GM18498 (cell line): ENCODE data around the gene FUBP3.

ENCODE experiments used
- ATAC-seq: cut with Tn5 transposase; IDR thresholded peaks from one replicate; pipeline ENCODE4 v1.9.1; 2021; ENCODE audit warnings: mild to moderate bottlenecking, moderate library complexity; ENCODE audit not compliant: unreplicated experiment

Gene FUBP3

DNA sequence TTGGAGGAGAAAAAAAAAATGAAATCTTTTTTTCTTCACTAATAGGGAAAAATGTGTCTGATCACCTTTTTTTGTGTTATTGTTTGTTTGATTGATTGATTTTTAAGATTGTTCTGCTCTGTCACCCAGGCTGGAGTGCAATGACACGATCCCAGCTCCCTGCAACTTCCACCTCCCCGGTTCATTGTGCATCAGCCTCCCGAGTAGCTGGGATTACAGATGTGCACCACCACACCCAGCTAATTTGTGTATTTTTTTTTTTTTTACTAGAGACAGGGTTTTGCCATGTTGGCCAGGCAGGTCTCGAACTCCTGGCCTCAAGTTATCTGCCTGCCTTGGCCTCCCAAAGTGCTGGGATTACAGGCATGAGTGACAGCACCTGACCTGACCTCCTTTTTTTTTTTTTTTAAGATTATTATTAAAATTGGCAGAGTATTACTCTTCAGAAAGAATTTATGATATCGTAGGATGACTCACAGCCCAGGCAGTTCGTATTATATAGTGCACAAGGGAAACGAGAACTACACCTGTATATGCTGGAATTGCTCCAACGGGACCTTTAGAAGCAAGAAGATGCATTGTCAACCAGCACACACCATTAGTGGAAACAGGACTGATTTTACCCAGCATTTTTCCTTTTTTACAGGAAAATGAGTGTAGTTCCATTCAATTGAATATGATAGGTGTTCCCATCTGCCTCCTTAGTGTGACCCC lies 27.7 kb downstream of the FUBP3 start:
- no peak for ATAC-seq

GRCh38 chr9:130607640-130608420 lies 28.5 kb downstream of the FUBP3 start:
- ATAC-seq = no peak

GRCh38 chr9:130608554-130609134 lies 29.3 kb downstream of the FUBP3 start:
- ATAC-seq = no peak

- no peak for ATAC-seq
These were observed 29.8 kb downstream of the FUBP3 start for GRCh38 chr9:130609163-130609562.

GRCh38 chr9:130610862-130611707 lies 31.7 kb downstream of the FUBP3 start:
- no peak for ATAC-seq

GRCh38 chr9:130616451-130616850 lies 37.1 kb downstream of the FUBP3 start:
- no peak for ATAC-seq

DNA sequence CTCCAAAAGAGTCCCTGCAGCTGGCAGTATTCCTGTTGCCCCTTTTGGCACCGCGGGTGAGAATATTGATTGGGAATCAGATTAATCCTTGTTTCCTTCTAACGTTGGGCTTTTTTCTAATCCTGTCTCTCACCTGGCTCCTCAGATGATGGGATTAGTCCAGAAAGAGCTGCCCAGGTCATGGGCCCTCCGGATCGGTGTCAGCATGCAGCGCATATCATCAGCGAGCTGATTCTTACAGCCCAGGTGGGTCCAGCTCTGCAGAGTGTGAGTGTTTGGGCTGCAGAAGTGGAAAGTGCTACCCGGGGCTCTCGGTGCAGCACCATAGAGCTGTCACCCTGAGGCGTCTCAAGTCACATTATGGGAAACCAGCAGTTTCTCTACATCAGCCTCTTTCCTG lies 44.1 kb downstream of the FUBP3 start:
- no peak for ATAC-seq

- no peak for ATAC-seq
These were observed 44.8 kb downstream of the FUBP3 start for GRCh38 chr9:130624154-130624553.

GRCh38 chr9:130626249-130626996 lies 47.0 kb downstream of the FUBP3 start:
- no peak for ATAC-seq

GRCh38 chr9:130627051-130627450 lies 47.7 kb downstream of the FUBP3 start:
- ATAC-seq = no peak

DNA sequence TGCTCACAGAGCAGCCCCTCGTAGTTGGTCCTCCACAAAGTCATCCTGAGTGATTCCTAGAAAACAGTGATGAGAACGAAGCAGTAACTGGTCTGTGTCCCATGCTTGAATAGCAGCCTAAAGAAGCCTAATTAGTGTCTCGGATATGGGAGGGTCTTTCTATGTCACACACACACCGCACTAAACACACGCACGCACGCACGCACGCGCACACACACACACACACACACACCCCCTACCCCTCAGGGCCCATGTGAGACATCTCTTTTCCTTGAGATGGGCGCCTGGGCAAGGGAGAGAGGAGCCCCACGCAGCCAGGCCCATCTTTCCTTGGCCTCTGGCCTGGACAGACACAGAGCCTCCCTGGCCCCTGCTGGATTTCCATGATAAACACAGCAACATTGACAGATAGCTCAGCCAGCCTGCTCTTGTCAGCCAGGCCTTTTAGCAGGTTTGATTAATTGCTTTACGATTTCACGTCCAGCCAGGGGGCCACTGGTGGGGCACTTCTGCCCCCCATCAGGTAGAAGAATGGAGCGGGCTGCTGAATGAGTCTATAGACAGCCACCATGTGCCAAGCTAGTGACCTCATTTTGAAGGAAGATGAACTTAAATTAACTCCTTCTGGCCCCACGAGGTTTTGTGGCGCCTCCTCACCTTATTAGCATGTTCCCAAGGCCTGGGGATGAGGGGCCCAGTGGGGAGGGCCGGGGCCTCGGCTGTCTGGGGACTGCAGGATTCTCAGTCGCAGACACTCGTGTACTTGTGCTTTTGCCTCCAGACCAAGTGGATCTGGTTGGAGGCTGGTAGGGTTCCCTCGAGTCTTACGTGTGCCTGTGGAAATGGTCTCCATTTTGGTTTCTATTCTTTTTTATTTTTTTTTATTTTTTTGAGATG lies 48.8 kb downstream of the FUBP3 start:
- ATAC-seq = no peak

DNA sequence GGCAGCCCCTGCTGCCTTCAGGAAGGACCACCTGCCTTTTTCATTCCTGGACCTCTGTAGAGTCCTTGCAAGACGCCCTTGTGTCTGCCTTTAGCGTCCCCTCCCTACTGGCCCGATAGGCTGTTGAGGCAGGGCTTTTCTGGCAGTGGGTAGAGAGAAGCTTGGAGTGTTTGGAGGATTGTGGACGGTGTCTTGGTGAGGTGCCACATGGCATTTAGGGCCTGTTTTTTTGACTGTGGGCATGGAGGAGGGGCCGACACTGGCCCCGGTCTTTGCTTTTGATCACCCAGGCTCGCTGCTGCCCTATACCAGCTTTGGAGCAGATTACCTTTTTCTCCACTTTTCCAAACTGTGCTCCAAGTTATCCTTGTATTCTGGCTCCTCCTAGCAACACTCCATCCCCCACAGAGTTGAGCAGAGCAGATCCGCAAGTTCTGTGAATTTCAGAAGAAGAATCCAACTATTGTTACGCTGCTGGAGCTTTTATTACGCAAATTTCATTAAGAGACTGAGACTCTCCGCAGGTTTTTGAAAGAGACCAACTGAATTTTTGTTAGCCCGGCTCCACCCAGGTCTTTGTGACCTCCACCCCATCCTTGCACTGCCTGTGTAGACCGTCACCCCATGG lies 50.2 kb downstream of the FUBP3 start:
- ATAC-seq = no peak

DNA sequence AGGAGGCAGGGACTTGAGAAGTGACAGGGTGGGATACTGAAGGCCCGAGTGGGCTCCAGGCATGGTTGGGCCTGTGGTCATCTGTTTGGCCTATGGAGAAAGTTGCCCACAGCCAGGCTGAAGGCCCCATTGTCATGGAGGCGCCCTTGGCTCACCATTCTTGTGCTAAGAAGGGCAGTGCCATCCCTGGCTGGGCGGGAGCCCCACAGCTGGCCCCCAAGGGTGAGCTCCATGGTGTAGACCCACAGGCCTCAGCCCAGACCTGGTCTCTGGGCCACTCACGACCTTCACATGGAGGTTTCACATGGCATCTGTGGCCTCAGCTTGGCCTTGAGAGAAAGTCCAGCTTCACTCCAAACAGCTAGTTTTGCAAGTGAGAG lies 50.7 kb downstream of the FUBP3 start:
- ATAC-seq = no peak

- ATAC-seq = no peak
These were observed 51.3 kb downstream of the FUBP3 start for GRCh38 chr9:130630506-130631330.

GRCh38 chr9:130631331-130632080 lies 52.1 kb downstream of the FUBP3 start:
- ATAC-seq = no peak

DNA sequence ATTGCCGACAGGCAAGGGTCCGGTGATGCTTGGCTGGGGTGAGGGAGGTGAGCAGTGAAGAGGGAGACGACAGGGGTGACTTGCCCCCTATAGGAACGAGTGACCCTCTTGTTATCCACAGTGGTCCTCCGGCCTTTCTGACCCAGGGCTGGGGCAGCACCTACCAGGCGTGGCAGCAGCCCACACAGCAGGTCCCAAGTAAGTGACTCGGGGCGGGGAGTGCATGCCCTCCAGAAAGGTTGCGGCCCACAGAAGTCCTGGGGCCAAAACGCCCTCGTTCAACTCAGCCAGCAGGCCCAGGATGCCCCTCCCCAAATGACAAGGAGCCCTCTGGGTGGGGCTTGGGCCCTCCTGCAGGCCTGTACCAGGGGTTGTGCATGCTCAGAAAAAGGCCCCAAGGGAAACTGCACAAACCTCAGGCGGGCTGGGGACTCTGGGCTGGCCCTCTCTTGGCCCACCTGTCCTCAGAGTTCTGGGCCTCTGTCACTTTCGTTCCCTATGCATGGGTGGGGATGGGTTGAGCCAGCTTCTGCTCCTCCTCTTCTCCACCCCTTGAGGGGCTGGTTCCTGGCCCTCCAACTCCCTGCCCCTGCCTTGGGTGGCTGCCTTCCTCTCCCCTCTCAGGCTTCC lies 52.8 kb downstream of the FUBP3 start:
- no peak for ATAC-seq

DNA sequence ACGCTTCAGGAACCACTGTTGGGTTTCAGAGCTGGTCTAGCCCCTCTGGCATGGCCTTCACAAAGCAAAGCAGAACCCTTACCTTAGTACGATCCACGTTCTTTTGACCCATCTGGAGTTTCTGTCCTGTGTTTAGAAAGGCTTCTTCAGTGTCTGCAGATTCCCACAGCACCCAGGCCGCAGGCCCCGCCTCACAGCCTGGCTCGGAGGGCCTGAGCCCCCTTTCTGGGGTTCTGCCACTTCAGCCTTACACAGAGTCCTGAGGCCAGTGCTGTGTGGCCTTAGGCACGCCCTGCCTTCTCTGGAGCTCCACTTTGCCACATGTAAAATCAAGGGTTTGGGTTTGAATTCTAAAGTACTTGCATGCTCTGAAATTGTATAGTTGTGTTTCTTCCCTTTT lies 53.5 kb downstream of the FUBP3 start:
- ATAC-seq = no peak
